Left renal cortex interstitium (tissue), 4 donors: ENCODE data around the gene DUSP16. TPM values are rescaled to one million over a fixed set of nuclear protein-coding genes. Genes with fewer than 3 reads are reported as not detected.
"Not testable (repeated sequence)": the region's sequence is repeated elsewhere in the genome, so short reads cannot be mapped to it uniquely, and the experiment has no call there.

ENCODE experiments used
- DNase-seq, 4 donors: peaks; one replicate each; pipeline ENCODE4 v3.0.0-alpha.2; 2013; ENCODE audit warnings: low read depth in 4 of 4, low spot score in 2 of 4, missing footprints in 1 of 4
- polyA plus RNA-seq, 4 donors: library from polyadenylated mRNA; unstranded; fragments of 120-200 nt; gene quantifications; one replicate each; pipeline ENCODE4 v1.2.1, GENCODE V29; 2013; ENCODE audit not compliant: insufficient read length in 4 of 4

The DUSP16 gene
- polyA plus RNA-seq, result 10 to 100 TPM; 23.8 to 27.7 (median 25.7) TPM

GRCh38 chr12:12562585-12563261, at the start of gene DUSP16:
DUSP16 (minus strand) TSS chr12:12562863; CDS start chr12:12521098, 41,765 bp downstream.
- peak; percentile 67 to 94 (median 85) for DNase-seq

- peak in 1 of 4 donors; percentile 29 for DNase-seq
These were observed 49.7 kb upstream of the DUSP16 start for GRCh38 chr12:12612358-12612757.

- peak; percentile 85 to 91 (median 89) for DNase-seq
These were observed 49.0 kb upstream of the DUSP16 start, which contains the start of gene CREBL2 for GRCh38 chr12:12611512-12612306. CREBL2 (plus strand) TSS chr12:12611876; CDS start chr12:12612173, 297 bp downstream.

GRCh38 chr12:12610711-12611110, 48.0 kb upstream of the DUSP16 start:
- no peak for DNase-seq

GRCh38 chr12:12609692-12610091, 47.0 kb upstream of the DUSP16 start:
- DNase-seq, result no peak

- DNase-seq, result no peak
These were observed 45.9 kb upstream of the DUSP16 start for GRCh38 chr12:12608557-12608957.

- DNase-seq, result no peak
These were observed 44.3 kb upstream of the DUSP16 start for GRCh38 chr12:12606781-12607589.

- no peak for DNase-seq
These were observed 42.1 kb upstream of the DUSP16 start for GRCh38 chr12:12604740-12605139.

GRCh38 chr12:12600659-12601058, 38.0 kb upstream of the DUSP16 start:
- no peak for DNase-seq

- no peak for DNase-seq
These were observed 37.3 kb upstream of the DUSP16 start for GRCh38 chr12:12599750-12600643.

- DNase-seq, result no peak
These were observed 36.2 kb upstream of the DUSP16 start for GRCh38 chr12:12598864-12599263.

- not testable (repeated sequence) for DNase-seq
These were observed 33.9 kb upstream of the DUSP16 start for GRCh38 chr12:12596598-12596997.

GRCh38 chr12:12595929-12596328, 33.3 kb upstream of the DUSP16 start:
- not testable (repeated sequence) for DNase-seq

GRCh38 chr12:12592930-12593329, 30.3 kb upstream of the DUSP16 start:
- DNase-seq, result no peak

- DNase-seq, result no peak
These were observed 28.3 kb upstream of the DUSP16 start for GRCh38 chr12:12590961-12591360.

GRCh38 chr12:12588436-12588835, 25.8 kb upstream of the DUSP16 start:
- DNase-seq, result not testable (repeated sequence)

GRCh38 chr12:12587878-12588277, 25.2 kb upstream of the DUSP16 start:
- DNase-seq, result no peak

GRCh38 chr12:12586879-12587675, 24.4 kb upstream of the DUSP16 start:
- DNase-seq, result no peak
